HG03558 (cell line): ENCODE results near the gene PRDM1.

Source experiments
- ATAC-seq: cut with Tn5 transposase; IDR thresholded peaks from one replicate; pipeline ENCODE4 v1.9.1; 2021; ENCODE audit warnings: moderate number of reproducible peaks; ENCODE audit not compliant: unreplicated experiment; ENCODE audit errors: extremely low read depth

The PRDM1 gene

DNA sequence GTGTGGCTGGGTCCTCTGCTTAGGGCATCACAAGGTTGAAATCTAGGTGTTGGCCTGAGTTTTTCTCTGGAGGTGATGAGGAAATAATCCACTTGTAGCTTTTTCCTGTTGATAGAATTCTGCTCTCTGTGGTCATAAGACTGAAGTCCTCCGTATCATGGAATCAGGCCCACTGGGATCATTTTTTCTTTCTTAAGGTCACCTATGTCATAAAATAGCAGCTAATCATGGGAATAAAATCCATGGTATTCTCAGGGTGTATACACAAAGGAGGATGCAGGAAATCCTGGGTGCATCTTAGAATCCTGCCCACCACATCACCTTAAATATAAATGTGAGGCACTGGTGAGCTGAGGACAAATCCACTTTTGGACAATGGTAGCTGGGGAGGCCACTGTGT, 72.7 kb downstream of the PRDM1 start:
- no peak for ATAC-seq
